AG04449 (cell line): ENCODE data around the gene ITGAL.

Experiments
- CTCF ChIA-PET: fragments of 350-600 bp; formaldehyde crosslinking; extraction: SDS; loops from one replicate; lab custom pipeline; 2021; ENCODE audit warnings: antibody characterized with exemption; lab: Yijun Ruan, JAX
- POLR2A ChIA-PET: fragments of 400-600, 350-600 bp; formaldehyde crosslinking; extraction: SDS; loops from one replicate; lab custom pipeline; 2020; ENCODE audit warnings: antibody characterized with exemption, inconsistent platforms; lab: Yijun Ruan, JAX
- DNase-seq: peaks from one replicate; pipeline ENCODE4 v3.0.0-alpha.2; 2010; ENCODE audit warnings: low read depth, low spot score
- H3K4me3 ChIP-seq: 2 replicates; pipeline ENCODE4 v1.5.1; 2011; ENCODE audit warnings: low read depth, mild to moderate bottlenecking, control low read depth, low read length
- TF ChIP-seq, protein P1 (sequence below): IDR thresholded peaks from one replicate; pipeline ENCODE4 v1.5.1; 2011; ENCODE audit warnings: mild to moderate bottlenecking, moderate library complexity, low read length, control low read depth, inconsistent platforms; ENCODE audit not compliant: insufficient read depth; ENCODE audit errors: missing control alignments

The ITGAL gene

GRCh38 chr16:30444231-30445148, 28.1 kb upstream of the ITGAL start:
- TF ChIP-seq, protein P1, sequence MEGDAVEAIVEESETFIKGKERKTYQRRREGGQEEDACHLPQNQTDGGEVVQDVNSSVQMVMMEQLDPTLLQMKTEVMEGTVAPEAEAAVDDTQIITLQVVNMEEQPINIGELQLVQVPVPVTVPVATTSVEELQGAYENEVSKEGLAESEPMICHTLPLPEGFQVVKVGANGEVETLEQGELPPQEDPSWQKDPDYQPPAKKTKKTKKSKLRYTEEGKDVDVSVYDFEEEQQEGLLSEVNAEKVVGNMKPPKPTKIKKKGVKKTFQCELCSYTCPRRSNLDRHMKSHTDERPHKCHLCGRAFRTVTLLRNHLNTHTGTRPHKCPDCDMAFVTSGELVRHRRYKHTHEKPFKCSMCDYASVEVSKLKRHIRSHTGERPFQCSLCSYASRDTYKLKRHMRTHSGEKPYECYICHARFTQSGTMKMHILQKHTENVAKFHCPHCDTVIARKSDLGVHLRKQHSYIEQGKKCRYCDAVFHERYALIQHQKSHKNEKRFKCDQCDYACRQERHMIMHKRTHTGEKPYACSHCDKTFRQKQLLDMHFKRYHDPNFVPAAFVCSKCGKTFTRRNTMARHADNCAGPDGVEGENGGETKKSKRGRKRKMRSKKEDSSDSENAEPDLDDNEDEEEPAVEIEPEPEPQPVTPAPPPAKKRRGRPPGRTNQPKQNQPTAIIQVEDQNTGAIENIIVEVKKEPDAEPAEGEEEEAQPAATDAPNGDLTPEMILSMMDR: no peak
- DNase-seq: no peak
- CTCF ChIA-PET: interaction anchor here (0.9 to 6.3 kb wide), 10 partner anchors 9 to 188 kb away, joined by 3 to 43 read pairs (median 4); partner anchors contain the start of gene DCTPP1
- POLR2A ChIA-PET: interaction anchor here (0.5 to 1.6 kb wide), 6 partner anchors 12 to 91 kb away, joined by 3 to 5 read pairs (median 4); partner anchors contain the start of genes DCTPP1 and ZNF747
- H3K4me3 ChIP-seq: peak overlapping the region; percentile 85

GRCh38 chr16:30445149-30445407, 27.5 kb upstream of the ITGAL start:
- TF ChIP-seq, protein P1: no peak
- ChIA-PET POLR2A (interaction anchor here (0.8 to 1.6 kb wide), 5 partner anchors 12 to 90 kb away, joined by 3 to 5 read pairs (median 4); partner anchors contain the start of genes DCTPP1 and ZNF747), CTCF (interaction anchor here (1.0 to 6.3 kb wide), 9 partner anchors 10 to 187 kb away, joined by 3 to 43 read pairs (median 3); partner anchors contain the start of gene DCTPP1)
- no peak for DNase-seq
- peak overlapping the region; percentile 85 for H3K4me3 ChIP-seq

GRCh38 chr16:30445408-30446202, 26.9 kb upstream of the ITGAL start, which contains the start of gene SEPHS2:
Gene SEPHS2 (minus strand): TSS chr16:30445874. CDS start chr16:30445727, 147 bp downstream.
- peak; percentile 87 for DNase-seq
- POLR2A ChIA-PET: interaction anchor here (0.8 to 1.6 kb wide), 5 partner anchors 11 to 89 kb away, joined by 3 to 5 read pairs (median 4); partner anchors contain the start of genes DCTPP1 and ZNF747
- peak within 1 kb of the TSS; percentile 85 for H3K4me3 ChIP-seq
- CTCF ChIA-PET: interaction anchor here (1.0 to 6.3 kb wide), 9 partner anchors 11 to 187 kb away, joined by 3 to 43 read pairs (median 3); partner anchors contain the start of gene DCTPP1
- TF ChIP-seq, protein P1: peak; percentile 71

- peak overlapping the region; percentile 85 for H3K4me3 ChIP-seq
- no peak for DNase-seq
- TF ChIP-seq, protein P1: no peak
- ChIA-PET POLR2A (interaction anchor here (1.5 to 1.6 kb wide), 2 partner anchors 16 to 89 kb away, joined by 4 to 5 read pairs; partner anchors contain the start of genes DCTPP1 and ZNF747), CTCF (interaction anchor here (0.7 to 6.3 kb wide), 8 partner anchors 12 to 182 kb away, joined by 3 to 43 read pairs (median 4); partner anchors contain the start of gene DCTPP1)
Measured at GRCh38 chr16:30446203-30446595, 26.3 kb upstream of the ITGAL start.

GRCh38 chr16:30447512-30448226, 24.9 kb upstream of the ITGAL start:
- no peak overlapping the region for H3K4me3 ChIP-seq
- ChIA-PET CTCF (interaction anchor here (0.6 to 6.3 kb wide), 13 partner anchors 9 to 246 kb away, joined by 3 to 43 read pairs (median 5); partner anchors contain the start of gene DCTPP1), POLR2A (no interaction called here)
- TF ChIP-seq, protein P1: no peak
- no peak for DNase-seq
